Right atrium auricular region (tissue), 2 donors: ENCODE measurements around the gene MMP15. TPM values are rescaled to one million over a fixed set of nuclear protein-coding genes. Genes with fewer than 3 reads are reported as not detected.

ENCODE experiments used
- DNase-seq: peaks from one replicate; pipeline ENCODE4 v3.0.0-alpha.2; 2019; ENCODE audit warnings: low spot score
- H3K27ac ChIP-seq, 2 donors: fragments of 200-600 bp; sonication (generic); 1 replicate in 1 of 2; 2 replicates in 1 of 2; pipeline ENCODE4 v1.5.1; 2016 to 2019
- H3K27me3 ChIP-seq, 2 donors: fragments of 200-600 bp; sonication (generic); one replicate each; pipeline versions ENCODE4 v1.5.1 to v1.6.0; 2017 to 2019
- H3K36me3 ChIP-seq: fragments of 200-600 bp; sonication (generic); one replicate; pipeline ENCODE4 v1.5.1; 2016
- H3K4me1 ChIP-seq, 2 donors: fragments of 200-600 bp; sonication (generic); one replicate each; pipeline versions ENCODE4 v1.5.1 to v1.6.0; 2017 to 2019
- H3K4me3 ChIP-seq, 2 donors: fragments of 200-600 bp; sonication (generic); 1 replicate in 1 of 2; 2 replicates in 1 of 2; pipeline ENCODE4 v1.5.1; 2017 to 2019; ENCODE audit warnings: mild to moderate bottlenecking in 1 of 2, moderate library complexity in 1 of 2
- H3K9me3 ChIP-seq, 2 donors: fragments of 200-600 bp; sonication (generic); one replicate each; pipeline ENCODE4 v1.5.1; 2019
- total RNA-seq, 2 donors: library from RNA; depleted of rRNA; stranded (reverse); fragments of >200 nt; gene quantifications; one replicate each; pipeline ENCODE4 v1.1.0, GENCODE V29; 2016
- TF ChIP-seq, protein P1 (sequence below), 2 donors: fragments of 200-600 bp; sonication (generic); IDR thresholded peaks; one replicate each; pipeline ENCODE4 v1.5.1; 2019; ENCODE audit warnings: antibody characterized with exemption in 2 of 2

The MMP15 gene
- total RNA-seq, 2 donors from 2014 or later: 36.9 to 52.3 TPM

DNA sequence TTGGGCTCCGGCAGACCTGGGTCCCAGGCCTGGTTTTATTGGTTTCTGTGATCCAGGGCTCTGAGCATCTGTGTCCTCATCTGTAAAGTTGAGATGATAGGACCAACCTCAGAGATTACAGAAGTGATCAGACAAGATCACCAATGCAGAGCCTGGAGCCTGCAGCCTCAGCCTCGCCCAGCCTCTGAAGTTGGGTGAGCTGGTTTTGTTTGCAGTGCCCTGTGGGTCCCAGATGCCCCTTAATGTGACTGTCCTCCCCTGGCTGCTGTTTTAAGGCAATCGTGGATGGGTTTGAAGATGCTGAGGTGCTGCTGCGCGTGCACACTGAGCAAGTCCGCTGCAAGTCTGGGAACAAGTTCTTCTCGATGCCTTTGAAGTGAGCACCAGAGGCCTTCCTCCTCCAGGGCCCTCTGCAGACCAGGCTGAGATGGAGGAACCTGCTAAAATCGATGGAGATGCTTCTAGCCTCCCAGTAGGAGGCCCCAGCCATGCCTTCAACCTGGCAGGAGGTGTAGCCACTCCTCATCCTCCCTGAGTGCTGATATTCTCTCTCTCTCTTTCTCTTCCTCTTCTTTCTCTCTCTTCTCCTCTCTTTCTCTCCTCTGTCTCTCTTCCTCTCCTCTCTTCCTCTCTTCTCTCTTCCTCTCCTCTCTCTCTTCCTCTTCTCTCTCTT lies 5.6 kb upstream of the MMP15 start:
- TF ChIP-seq, protein P1, sequence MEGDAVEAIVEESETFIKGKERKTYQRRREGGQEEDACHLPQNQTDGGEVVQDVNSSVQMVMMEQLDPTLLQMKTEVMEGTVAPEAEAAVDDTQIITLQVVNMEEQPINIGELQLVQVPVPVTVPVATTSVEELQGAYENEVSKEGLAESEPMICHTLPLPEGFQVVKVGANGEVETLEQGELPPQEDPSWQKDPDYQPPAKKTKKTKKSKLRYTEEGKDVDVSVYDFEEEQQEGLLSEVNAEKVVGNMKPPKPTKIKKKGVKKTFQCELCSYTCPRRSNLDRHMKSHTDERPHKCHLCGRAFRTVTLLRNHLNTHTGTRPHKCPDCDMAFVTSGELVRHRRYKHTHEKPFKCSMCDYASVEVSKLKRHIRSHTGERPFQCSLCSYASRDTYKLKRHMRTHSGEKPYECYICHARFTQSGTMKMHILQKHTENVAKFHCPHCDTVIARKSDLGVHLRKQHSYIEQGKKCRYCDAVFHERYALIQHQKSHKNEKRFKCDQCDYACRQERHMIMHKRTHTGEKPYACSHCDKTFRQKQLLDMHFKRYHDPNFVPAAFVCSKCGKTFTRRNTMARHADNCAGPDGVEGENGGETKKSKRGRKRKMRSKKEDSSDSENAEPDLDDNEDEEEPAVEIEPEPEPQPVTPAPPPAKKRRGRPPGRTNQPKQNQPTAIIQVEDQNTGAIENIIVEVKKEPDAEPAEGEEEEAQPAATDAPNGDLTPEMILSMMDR (IDR thresholded peaks at IDR 0.05): no peak
- peaks cover 5% of the 10 kb centered on the region for H3K36me3 ChIP-seq
- no peak for DNase-seq
- H3K27ac ChIP-seq: no peak overlapping the region
- no peaks in the 10 kb centered on the region for H3K27me3 ChIP-seq
- no peak overlapping the region for H3K4me3 ChIP-seq
- H3K9me3 ChIP-seq: no peaks in the 10 kb centered on the region
- peaks cover 0 to 43% of the 10 kb centered on the region in 2 donors for H3K4me1 ChIP-seq

DNA sequence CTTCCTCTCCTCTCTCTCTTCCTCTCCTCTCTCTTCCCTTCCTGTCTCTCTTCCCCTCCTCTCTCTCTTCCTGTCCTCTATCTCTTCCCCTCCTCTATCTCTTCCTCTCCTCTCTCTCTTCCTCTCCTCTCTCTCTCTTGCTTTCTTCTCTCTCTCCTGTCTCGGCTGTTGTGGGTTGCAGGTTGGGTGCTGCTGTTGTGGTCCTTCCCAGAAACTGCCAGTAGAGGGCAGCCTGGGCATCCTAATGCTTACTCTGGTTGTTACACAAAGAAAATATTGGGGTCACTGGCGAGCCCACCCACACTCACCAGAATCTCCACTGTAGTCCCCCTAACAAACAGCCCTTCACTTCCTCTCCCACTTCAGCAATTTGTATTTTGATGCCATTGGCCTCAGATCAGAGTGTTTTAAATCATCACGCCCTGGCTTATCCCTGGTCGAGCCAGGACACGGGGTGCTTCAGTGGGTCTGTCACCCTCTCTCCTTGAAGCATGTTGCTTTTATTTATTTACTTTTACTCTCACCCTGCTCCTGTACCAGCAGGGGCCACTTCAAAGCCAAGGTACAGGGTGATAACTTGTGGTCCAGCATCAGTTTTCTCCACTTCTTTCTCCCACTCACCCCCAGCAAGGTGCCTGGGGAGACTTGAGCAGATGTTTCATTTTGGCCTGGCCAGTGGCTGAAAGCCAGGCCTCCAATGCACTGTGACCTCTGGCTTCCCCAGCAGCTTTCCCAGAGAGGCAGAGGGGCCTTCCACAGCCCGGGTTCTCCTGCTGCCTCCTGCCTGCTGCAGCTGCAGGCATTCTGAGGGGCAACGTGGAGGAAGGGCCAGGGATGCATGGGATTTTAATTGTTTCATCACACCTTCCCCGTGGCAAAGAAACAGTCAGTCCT lies 4.7 kb upstream of the MMP15 start:
- Histone ChIP-seq H3K9me3 (no peaks in the 10 kb centered on the region), H3K4me1 (peaks cover 0 to 47% of the 10 kb centered on the region in 2 donors), H3K4me3 (no peak overlapping the region), H3K36me3 (peaks cover 5% of the 10 kb centered on the region), H3K27me3 (no peaks in the 10 kb centered on the region), H3K27ac (no peak overlapping the region)
- TF ChIP-seq, protein P1 (IDR thresholded peaks at IDR 0.05): peak; percentile 73 to 84
- DNase-seq: no peak

DNA sequence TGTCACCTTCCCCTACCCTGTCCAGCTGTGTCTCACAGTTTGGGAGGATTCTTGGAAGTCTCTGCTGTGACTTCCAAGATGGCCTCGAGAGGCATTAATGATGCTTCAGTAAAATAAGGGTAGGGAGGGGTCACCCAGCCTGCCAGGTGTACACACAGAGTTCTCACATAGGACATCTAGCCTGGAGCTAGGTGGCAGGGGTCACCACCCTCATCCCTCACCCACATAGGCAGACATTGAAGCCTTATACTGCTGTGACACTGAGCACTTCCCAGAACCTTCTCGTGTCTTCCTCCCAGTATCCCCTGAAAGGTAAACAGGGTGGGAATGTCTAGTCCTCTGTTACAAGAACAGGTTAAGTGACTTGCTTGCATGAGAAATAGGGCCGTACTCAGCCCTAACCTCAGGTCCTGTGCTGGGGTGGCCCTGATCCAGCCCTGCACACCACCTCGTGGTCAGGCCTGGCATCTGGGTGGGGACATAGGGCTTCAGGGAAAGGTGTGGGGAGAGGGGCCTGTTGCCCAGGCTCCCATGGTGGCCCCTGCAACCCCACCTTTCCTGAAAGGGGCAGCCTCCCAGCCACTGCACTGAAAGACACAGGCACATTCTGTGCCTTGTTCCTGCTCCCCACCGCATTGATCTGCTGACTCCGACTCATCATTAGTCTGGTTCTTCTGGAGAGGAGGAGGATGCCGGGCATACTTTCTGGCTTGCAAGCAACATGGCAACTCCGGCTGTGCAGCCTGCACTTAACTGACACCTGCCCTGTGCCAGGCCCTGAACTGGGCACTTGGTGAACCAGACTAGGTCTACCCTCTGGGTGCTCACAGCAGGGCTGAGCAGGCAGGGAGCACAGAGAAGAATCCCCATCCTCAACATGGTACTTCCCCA lies 3.6 kb upstream of the MMP15 start:
- peak overlapping the region; percentile 62 to 79 for H3K27ac ChIP-seq
- no peak for DNase-seq
- no peaks in the 10 kb centered on the region for H3K9me3 ChIP-seq
- H3K27me3 ChIP-seq: no peaks in the 10 kb centered on the region
- H3K4me1 ChIP-seq: peaks cover 0 to 53% of the 10 kb centered on the region in 2 donors
- no peak overlapping the region for H3K4me3 ChIP-seq
- H3K36me3 ChIP-seq: peaks cover 5% of the 10 kb centered on the region
- TF ChIP-seq, protein P1 (IDR thresholded peaks at IDR 0.05): no peak

DNA sequence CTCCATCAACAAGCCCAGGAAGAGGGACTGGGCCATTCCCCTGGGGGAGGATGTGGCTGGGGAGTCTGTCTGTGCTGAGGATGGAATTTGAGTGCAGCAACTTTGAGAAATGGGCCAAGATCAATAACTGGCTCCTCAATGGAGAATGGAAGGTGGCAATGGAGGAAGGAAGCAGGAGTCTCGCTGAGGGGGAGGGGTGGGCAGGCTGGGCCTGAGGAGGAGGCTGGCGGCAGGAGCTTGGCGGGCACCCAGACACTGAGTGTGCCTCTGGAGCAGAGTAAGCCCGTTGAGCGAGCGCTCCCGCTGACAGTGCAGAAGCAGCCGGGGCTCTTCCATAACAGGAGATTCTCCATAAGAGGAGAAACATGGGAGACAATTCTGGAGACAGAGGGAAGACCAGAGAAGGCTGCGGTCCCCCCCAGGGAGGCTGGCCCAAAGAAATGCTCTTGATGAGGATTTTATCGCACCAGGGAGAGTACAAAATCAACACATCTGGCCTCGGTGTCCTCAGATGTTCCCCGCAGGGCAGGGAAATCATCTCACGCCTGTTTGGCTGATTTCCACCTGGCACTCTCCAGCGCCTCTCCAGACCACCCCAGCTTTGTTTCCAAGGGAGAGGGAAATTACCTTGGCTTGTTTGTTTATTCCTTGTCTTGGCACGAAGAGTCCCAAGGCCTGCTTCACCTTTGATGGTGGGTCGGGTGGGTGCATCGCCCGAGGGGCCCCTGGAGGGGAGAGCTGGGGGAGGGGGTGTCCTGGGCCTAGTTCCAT lies 2.8 kb upstream of the MMP15 start:
- Histone ChIP-seq H3K36me3 (peaks cover 5% of the 10 kb centered on the region), H3K9me3 (no peaks in the 10 kb centered on the region), H3K4me1 (peaks cover 0 to 62% of the 10 kb centered on the region in 2 donors), H3K27ac (peak overlapping the region; percentile 62 to 79), H3K4me3 (no peak overlapping the region), H3K27me3 (no peaks in the 10 kb centered on the region)
- TF ChIP-seq, protein P1 (IDR thresholded peaks at IDR 0.05): no peak
- no peak for DNase-seq
